Daoy (cell line): ENCODE measurements around the gene AXIN1. TPM values are rescaled to one million over a fixed set of nuclear protein-coding genes. Genes with fewer than 3 reads are reported as not detected.
"Not testable (repeated sequence)": the region's sequence is repeated elsewhere in the genome, so short reads cannot be mapped to it uniquely, and the experiment has no call there.

Experiments used
- DNase-seq: peaks from one replicate; pipeline ENCODE4 v3.0.0-alpha.2; 2015; ENCODE audit warnings: low read depth
- total RNA-seq: library from RNA; depleted of rRNA; stranded (reverse); fragments of >200 nt; shearing (Covaris generic); gene quantifications from 2 replicates; pipeline ENCODE4 v1.2.3, GENCODE V29; 2014

AXIN1 gene
- total RNA-seq, 1 experiment from 2014 or later, result 19.3 TPM

- not testable (repeated sequence) for DNase-seq
These were observed 18.2 kb downstream of the AXIN1 start for GRCh38 chr16:334164-334832.

- no peak for DNase-seq
These were observed 19.0 kb downstream of the AXIN1 start for GRCh38 chr16:333406-334094.

- DNase-seq, result not testable (repeated sequence)
These were observed 21.2 kb downstream of the AXIN1 start for GRCh38 chr16:331181-331814.

DNA sequence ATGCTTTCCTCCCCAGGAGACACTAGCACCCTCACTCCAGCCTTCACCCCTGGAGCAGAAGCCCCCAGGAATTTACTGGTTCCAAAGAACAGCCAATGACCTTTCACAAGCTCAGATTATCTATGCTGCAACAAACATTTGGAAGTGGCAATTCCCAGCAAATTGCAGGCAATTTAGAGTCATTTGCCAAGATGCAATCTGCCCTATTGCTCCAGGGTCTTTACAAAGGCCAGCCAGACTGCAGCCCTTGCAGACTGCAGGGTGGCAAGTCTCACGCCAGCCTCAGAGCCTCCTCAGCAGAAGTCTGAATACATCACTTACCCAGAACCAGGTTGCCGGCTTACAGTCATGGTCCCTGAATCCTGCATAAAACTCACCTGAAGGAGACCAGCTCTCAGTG, 21.8 kb downstream of the AXIN1 start:
- DNase-seq, result no peak

DNA sequence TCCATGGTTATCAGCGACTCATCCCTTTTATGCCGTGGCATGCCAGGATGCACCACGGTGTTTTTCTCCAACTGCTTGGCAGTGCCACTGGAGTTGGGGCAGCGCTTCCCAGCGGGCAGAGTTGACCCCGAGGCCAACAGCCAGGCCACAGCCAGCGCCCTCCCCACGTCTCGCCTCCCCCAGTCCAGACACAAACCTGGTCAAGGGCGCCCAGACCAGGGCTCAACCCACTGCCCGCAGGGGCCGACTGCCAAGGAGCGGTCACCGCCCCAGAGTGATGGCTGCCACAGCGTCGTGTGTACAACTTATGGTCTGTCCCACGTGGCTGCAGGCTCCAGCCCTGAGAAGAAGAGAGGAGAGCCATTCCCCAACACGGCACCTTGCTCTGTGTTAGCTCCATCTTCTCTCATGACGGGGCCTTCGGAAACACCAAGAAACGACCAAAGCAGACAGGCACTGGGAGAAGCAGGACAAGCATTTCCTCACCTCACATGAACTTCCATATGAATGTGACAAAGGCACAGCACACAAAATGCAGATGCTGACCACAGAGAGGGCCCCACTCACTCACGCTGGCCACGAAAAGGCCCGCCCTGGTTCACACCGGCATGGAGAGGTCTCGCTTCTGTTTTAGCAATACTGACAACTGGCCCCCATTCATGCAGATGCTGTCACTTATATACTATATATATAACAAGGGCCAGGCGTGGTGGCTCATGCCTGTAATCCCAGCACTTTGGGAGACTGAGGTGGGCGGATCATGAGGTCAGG, 27.0 kb downstream of the AXIN1 start:
- DNase-seq, result no peak

- DNase-seq, result no peak
These were observed 27.8 kb downstream of the AXIN1 start for GRCh38 chr16:324451-325334.

- DNase-seq, result no peak
These were observed 28.4 kb downstream of the AXIN1 start for GRCh38 chr16:324201-324450.

DNA sequence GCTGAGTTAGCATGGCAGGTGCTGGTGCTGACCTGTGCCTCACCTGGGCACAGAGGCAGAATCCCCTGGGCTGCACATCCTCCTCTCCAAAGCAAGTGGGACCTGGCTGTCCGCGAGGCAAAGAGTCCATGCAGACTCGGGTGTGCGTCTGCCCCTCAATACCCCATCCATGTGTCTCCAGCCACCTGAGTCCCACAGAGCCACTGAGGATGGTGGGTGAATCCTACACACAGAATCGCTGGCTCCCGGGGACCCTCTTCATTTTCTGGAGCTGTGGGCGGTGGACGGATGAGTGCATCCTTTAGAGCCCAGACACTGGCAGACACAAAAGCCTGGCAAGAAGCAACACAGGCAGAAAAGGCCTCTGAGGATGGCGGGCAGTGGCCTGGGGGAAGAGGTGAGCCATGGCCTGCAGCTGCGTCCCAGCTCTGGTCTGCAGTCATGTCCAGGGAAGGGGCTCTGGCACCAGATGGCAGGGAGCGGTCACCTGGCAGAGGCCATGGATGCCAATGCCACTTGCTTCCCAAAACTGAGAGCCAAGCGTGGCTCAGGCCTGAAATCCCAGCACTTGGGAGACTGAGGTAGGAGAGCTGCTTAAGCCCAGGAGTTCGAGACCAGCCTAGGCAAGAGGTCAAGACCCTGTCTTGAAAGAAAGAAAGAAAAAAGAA, 29.9 kb downstream of the AXIN1 start:
- DNase-seq, result no peak

GRCh38 chr16:321532-321931, 31.0 kb downstream of the AXIN1 start:
- no peak for DNase-seq

DNA sequence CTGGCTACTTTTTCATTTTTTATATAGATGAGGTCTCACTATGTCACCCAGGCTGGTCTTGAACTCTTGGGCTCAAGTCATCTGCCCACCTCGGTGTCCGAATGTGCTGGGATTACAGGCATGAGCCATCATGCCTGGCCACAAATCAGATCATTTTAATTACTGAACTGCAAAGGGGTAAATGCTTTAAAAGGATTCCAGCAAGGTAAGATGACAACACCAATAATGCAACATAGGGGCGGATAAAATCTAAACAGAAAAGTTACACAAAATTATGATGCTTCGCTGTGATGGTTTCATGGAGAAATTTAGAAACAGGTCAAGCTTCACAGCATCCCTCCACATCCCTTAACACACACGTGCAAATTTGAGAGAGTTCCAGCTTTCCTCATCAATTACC, 32.3 kb downstream of the AXIN1 start:
- DNase-seq, result no peak

- no peak for DNase-seq
These were observed 33.9 kb downstream of the AXIN1 start for GRCh38 chr16:318628-319027.

DNA sequence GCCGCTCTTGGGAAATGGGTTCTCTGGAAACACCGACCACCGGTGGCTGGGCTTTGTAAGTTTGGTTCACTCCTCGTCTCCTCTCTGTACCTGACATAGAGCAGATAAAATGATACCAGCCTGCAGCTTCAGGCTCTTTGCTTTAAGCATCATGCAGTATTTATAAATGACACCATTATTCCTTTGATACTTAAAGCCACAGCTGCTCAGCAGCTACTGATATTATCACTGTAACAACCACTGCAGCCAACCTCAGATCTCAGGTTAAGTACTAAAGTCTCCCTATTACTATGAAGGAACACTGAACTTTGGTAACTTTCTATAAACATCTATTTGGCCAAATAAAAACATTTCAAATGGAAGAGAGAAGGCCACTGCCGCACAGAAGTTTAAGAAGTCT, 34.9 kb downstream of the AXIN1 start:
- DNase-seq, result no peak

GRCh38 chr16:316741-317464, 35.6 kb downstream of the AXIN1 start:
- DNase-seq, result no peak

GRCh38 chr16:314795-315299, 37.7 kb downstream of the AXIN1 start:
- DNase-seq, result no peak

- no peak for DNase-seq
These were observed 38.2 kb downstream of the AXIN1 start for GRCh38 chr16:314351-314750.

DNA sequence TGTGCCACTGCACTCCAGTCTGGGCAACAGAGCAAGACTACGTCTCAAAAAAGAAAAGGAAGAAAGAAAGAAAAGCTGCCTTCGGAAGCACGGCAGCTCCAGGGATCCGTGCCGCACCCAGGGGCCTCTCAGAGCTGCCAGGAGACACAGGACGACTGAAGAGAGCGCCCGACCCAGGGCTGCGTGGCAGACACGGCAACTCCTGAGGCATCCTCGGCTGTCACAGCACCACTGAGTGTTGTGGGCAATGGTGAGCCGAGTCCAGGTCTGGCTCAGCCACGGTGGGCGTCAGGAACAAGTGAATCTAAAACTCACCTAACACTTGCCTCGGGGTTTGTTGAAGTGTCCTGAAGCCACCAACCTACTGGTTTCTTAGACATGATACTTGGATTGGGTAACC, 40.8 kb downstream of the AXIN1 start:
- no peak for DNase-seq

DNA sequence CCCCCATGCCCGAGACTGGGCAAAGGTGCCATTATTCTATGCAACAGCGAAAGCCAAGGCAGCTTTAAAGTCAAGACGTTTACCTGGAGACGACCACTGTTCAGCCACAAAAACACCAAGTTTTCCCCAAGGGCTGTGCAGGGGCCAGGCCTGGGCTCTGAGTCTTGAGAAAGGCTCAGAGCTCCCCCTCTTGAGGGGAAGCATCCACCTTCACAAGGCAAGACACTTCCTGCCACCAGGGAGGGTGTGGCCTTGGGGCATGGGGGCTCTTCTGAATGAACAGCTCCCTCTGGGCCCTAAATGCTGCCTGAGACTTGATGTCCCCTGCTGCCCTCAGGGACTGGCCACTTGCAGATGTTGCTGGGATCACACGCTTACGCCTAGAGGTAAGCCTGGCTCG, 43.0 kb downstream of the AXIN1 start:
- no peak for DNase-seq

DNA sequence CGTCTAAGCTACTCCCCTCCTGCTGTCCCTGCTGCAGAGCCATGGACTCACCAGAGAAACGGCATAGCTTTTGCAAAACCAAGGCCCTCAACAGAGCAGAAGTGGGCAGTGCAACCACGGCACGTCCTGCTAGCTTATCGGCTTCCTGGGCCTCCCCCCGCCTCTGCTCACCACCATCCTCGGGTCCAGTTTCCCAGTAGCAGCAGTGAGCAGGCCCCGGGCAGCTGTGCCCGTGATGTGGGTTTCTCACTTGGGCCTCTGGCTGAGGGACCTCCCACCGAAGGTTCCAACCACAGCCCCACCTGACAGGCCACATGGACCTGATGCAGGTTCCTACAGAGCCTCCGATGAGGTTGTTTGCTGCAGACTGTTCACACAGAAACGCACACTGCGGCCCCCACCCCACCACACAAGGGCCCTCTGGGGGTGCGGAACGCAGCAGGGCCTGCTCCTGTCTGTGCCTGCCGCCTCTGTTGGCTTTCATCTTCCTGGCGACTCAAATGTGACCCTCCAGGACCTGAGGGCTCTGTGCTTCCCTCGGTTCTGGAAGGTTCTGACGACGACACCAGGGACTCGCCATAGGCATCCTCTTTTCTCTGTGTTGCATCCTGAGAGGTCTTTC, 44.7 kb downstream of the AXIN1 start:
- no peak for DNase-seq

DNA sequence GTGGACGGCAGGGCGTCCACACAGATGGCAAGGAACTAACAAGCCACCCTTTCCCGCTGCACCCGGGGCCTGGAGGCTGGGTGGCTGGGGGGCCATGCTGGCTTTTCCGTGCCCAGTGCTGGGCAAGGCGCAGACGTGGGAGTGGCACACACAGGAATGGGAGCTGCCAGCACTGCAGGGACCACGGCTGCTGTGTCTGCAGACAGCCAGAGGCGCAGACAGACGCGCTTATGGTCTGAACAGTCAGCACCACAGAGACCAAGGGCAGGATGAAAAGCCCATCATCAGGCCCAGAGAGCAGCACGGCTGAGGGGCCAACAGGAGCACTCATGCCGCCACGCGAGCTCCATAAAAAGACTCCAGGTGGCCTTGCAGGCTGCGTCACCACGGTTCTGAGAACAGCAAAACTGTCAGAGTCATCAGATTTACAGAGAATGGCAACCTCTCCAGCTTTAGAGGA, 45.6 kb downstream of the AXIN1 start:
- no peak for DNase-seq
